Activated CD8-positive, alpha-beta memory T cell treated with anti-CD3 and anti-CD28 coated beads, Interleukin-2, amount 10 ng/mL, durations not matched to agents 7 days and 5 days (primary cell): ENCODE measurements around the gene SIPA1. TPM values are rescaled to one million over a fixed set of nuclear protein-coding genes. Genes with fewer than 3 reads are reported as not detected.

Experiments used
- ATAC-seq: fragments of 150-1000 bp; cut with Tn5 transposase; one replicate; pipeline ENCODE4 v1.10.0; 2021; ENCODE audit warnings: moderate library complexity
- CTCF ChIA-PET: fragments of 350-600 bp; sonication (Branson Sonifier 250); formaldehyde crosslinking; loops from one replicate; lab custom pipeline; 2021; ENCODE audit warnings: antibody characterized with exemption; lab: Charles Lee
- DNase-seq: peaks from one replicate; pipeline ENCODE4 v3.0.0-alpha.2; 2020
- H3K27ac Mint-ChIP-seq: one replicate; pipeline ENCODE4 v1.8.0; 2021; ENCODE audit warnings: mild to moderate bottlenecking, mixed read lengths
- H3K27me3 Mint-ChIP-seq: one replicate; pipeline ENCODE4 v1.8.0; 2021; ENCODE audit warnings: mixed read lengths
- H3K36me3 Mint-ChIP-seq: one replicate; pipeline ENCODE4 v1.8.0; 2021; ENCODE audit warnings: mild to moderate bottlenecking, mixed read lengths
- H3K4me1 Mint-ChIP-seq: one replicate; pipeline ENCODE4 v1.8.0; 2021; ENCODE audit warnings: mixed read lengths
- H3K4me3 Mint-ChIP-seq: one replicate; pipeline ENCODE4 v1.8.0; 2021; ENCODE audit warnings: mild to moderate bottlenecking, moderate library complexity, mixed read lengths
- H3K9me3 Mint-ChIP-seq: one replicate; pipeline ENCODE4 v1.8.0; 2022; ENCODE audit warnings: low read depth, mixed read lengths
- total RNA-seq, 2 experiments: library from RNA; stranded (reverse); gene quantifications; one replicate each; pipeline ENCODE4 v1.2.3, GENCODE V29; 2021

The SIPA1 gene
- total RNA-seq, 2 experiments from 2014 or later, result 188 to 267 TPM

DNA sequence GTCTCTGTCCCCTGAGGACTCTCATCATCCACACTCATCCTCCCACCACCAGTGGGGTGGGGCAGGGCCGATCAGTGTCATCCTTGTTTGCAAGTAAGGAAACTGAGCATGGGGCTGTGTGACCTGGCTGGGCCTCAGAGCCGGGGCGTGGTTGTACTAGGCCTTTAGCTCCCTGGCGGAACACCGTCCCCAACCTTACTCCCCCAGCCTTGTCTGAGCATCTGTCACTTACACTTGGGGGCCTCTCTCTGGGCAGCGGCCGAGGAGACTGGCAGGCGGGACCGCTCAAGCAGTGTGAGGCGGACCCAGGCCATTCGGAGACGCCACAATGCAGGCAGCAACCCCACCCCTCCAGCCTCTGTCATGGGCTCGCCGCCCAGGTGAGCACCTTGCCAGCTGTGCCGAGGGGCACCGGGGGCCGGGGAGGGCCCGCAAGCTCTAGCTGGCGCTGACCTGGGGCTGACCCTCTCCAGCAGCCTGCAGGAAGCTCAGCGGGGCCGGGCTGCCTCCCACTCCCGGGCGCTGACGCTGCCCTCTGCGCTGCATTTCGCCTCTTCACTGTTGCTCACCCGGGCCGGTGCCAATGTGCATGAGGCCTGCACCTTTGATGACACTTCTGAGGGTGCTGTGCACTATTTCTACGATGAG is 18.5 kb upstream of the SIPA1 start:
- H3K9me3 Mint-ChIP-seq, result no peaks in the 10 kb centered on the region
- no peaks in the 10 kb centered on the region for H3K27me3 Mint-ChIP-seq
- H3K27ac Mint-ChIP-seq, result no peak overlapping the region
- DNase-seq (no peak), ATAC-seq (no peak)
- no peak overlapping the region for H3K4me3 Mint-ChIP-seq
- CTCF ChIA-PET, result interaction anchor here (1.4 kb wide), 1 partner anchor 33 kb away, joined by 3 read pairs; no protein-coding TSS in a partner anchor
- peaks cover 27% of the 10 kb centered on the region for H3K36me3 Mint-ChIP-seq
- H3K4me1 Mint-ChIP-seq, result peaks cover 19% of the 10 kb centered on the region

DNA sequence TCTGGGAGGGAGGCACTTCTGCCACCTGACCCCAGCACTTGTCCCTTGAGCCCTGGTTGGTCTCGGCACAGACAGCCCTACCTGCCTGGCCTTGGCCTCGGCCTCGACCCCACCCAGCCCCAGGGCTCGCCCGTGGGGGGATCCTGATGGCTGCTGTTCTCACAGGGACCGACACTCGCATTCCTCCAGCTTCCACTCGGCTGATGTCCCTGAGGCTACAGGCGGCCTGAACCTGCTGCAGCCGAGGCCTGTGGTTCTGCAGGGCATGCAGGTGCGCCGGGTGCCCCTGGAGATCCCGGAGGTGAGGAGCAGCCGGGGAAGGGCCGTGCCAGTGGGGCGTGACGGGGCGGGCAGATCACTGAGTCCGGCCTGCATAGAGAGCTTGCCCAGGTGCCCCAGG is 17.2 kb upstream of the SIPA1 start:
- H3K9me3 Mint-ChIP-seq, result no peaks in the 10 kb centered on the region
- no peaks in the 10 kb centered on the region for H3K27me3 Mint-ChIP-seq
- no peak for ATAC-seq
- H3K36me3 Mint-ChIP-seq, result peaks cover 29% of the 10 kb centered on the region
- peaks cover 19% of the 10 kb centered on the region for H3K4me1 Mint-ChIP-seq
- no peak for DNase-seq
- no peak overlapping the region for H3K27ac Mint-ChIP-seq
- no peak overlapping the region for H3K4me3 Mint-ChIP-seq
- CTCF ChIA-PET, result no interaction called here

DNA sequence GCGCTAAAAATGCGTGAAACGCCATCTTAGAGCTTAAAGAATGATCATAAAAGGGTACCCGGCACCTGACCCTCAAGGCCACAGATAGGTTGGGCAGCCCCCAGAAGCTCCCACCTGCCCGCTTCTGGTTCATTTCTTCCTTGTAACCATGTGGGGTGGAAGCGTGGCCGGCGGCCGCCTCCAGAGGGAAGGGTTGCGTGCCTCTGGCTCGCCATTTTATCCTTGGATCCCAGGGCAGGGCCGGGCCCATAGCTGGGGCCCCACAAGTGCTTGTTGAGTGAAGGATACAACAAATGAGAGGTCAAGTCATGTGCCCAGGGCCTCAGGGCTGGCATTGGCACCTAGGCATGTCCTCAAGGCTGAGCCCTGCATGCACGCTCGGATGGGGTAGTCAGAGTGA is 16.4 kb upstream of the SIPA1 start:
- CTCF ChIA-PET, result no interaction called here
- no peaks in the 10 kb centered on the region for H3K27me3 Mint-ChIP-seq
- H3K9me3 Mint-ChIP-seq, result no peaks in the 10 kb centered on the region
- H3K27ac Mint-ChIP-seq, result no peak overlapping the region
- no peak overlapping the region for H3K4me3 Mint-ChIP-seq
- peaks cover 32% of the 10 kb centered on the region for H3K36me3 Mint-ChIP-seq
- DNase-seq (no peak), ATAC-seq (no peak)
- peaks cover 17% of the 10 kb centered on the region for H3K4me1 Mint-ChIP-seq

DNA sequence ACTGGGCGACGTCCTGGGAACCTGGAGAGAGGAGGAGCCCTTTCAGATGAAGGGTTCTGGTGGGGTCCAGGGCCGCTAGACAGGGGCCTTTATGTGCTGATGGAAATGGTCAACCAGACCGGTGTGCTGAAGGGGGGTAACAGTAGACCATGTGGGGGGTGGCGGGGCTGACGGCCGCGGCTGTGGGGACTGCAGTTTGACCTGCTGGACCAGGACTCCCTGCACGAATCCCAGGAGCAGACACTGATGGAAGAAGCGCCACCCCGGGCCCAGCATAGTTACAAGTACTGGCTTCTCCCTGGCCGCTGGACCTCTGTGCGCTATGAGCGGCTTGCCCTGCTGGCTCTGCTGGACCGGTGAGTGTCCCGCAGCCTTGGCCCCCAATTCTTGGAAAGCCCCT is 15.9 kb upstream of the SIPA1 start:
- Mint-ChIP-seq H3K27ac (no peak overlapping the region), H3K36me3 (peaks cover 26% of the 10 kb centered on the region), H3K4me1 (peaks cover 11% of the 10 kb centered on the region), H3K27me3 (no peaks in the 10 kb centered on the region), H3K9me3 (no peaks in the 10 kb centered on the region), H3K4me3 (no peak overlapping the region)
- ATAC-seq, result no peak
- DNase-seq, result no peak
- CTCF ChIA-PET, result no interaction called here

DNA sequence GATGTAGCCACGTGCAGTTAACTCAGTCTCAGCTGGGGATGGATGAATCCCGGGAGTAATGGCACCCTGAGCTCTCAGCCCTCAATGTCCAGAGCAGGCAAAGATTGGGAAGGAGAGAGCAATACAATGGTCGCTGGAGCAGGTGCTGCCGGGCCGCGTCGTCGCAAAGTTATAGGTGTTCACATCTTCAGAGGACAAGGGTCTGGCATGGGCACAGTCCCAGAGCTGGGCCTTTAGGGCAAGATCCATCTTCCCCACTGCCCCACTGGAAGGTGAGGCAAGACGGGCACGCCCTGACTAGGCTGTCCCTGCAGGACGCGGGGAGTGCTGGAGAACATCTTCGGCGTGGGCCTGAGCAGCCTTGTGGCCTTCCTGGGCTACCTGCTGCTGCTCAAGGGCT is 14.7 kb upstream of the SIPA1 start:
- no peak overlapping the region for H3K4me3 Mint-ChIP-seq
- ATAC-seq (no peak), DNase-seq (no peak)
- CTCF ChIA-PET, result interaction anchor here (0.6 to 1.2 kb wide), 2 partner anchors 14 to 89 kb away, joined by 3 to 4 read pairs; partner anchors contain the start of gene KAT5
- H3K36me3 Mint-ChIP-seq, result peaks cover 23% of the 10 kb centered on the region
- no peaks in the 10 kb centered on the region for H3K27me3 Mint-ChIP-seq
- no peaks in the 10 kb centered on the region for H3K9me3 Mint-ChIP-seq
- H3K27ac Mint-ChIP-seq, result peak overlapping the region; percentile 45
- peaks cover 3% of the 10 kb centered on the region for H3K4me1 Mint-ChIP-seq

DNA sequence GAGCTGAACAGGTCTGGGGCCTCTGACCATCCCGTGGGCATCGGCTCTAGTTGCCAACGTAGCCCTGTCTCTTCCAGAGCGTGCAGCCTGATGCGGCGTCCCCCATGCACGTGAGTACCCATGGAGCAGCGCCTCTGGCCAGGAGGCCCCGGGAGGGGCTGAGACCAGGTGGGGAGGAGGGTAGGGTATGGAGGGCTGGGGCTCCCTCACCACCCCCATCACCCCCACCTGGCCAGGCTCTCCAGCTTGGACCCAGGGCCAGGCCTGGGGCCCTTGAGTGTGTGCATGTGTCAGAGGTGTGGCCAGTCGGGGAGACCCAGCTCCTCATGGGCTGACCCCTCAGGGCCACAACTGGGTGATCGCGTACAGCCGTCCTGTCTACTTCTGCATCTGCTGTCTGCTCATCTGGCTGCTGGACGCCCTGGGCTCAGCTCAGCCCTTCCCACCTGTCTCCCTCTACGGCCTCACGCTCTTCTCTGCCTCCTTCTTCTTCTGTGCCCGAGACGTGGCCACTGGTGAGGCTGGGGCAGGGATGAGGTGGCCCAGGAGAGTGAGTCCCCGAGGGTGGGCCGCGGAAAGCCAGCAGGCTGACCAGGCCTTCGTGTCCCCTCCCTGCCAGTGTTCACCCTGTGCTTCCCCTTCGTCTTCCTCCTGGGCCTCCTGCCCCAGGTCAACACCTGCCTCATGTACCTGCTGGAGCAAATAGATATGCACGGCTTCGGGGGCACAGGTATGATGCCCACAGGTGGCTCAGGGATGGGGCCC is 13.9 kb upstream of the SIPA1 start:
- H3K27me3 Mint-ChIP-seq, result no peaks in the 10 kb centered on the region
- no peak overlapping the region for H3K27ac Mint-ChIP-seq
- no peak overlapping the region for H3K4me3 Mint-ChIP-seq
- no peak for ATAC-seq
- H3K9me3 Mint-ChIP-seq, result no peaks in the 10 kb centered on the region
- CTCF ChIA-PET, result interaction anchor here (1.2 kb wide), 1 partner anchor 88 kb away, joined by 3 read pairs; the partner anchor contains the start of gene KAT5
- DNase-seq, result no peak
- H3K36me3 Mint-ChIP-seq, result peaks cover 24% of the 10 kb centered on the region
- peaks cover 3% of the 10 kb centered on the region for H3K4me1 Mint-ChIP-seq

DNA sequence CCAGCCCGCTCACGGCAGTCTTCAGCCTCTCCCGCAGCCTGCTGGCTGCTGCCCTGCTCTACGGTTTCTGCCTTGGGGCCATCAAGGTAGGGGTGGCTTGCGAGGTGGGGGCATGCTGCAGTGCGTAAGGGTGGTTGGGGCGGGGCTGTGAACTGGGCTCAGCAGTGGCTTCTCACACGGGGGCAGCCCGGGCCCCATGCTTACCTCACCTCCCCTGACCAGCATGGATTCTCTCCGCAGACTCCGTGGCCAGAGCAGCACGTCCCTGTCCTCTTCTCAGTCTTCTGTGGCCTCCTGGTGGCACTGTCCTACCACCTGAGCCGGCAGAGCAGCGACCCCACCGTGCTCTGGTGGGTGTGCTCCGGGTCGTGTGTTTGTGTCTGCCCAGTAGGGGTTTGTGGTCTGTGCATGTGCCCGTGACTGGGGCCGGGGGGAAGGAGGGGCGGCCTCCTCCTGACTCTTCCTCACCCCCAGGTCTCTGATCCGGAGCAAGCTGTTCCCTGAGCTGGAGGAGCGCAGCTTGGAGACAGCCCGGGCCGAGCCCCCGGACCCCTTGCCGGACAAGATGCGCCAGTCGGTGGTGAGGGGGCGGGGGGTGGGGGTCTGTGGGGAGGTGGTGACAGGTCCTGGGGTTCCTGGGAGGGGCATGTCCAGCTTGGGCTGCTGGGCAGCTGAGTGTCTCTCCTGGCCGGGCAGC is 12.8 kb upstream of the SIPA1 start:
- H3K4me1 Mint-ChIP-seq, result no peaks in the 10 kb centered on the region
- H3K27me3 Mint-ChIP-seq, result no peaks in the 10 kb centered on the region
- peaks cover 20% of the 10 kb centered on the region for H3K36me3 Mint-ChIP-seq
- DNase-seq (no peak), ATAC-seq (no peak)
- CTCF ChIA-PET, result interaction anchor here (0.9 to 2.5 kb wide), 14 partner anchors 8 to 634 kb away, joined by 3 to 20 read pairs (median 6); partner anchors contain the start of genes KAT5, PCNX3, RELA and SIPA1
- H3K4me3 Mint-ChIP-seq, result no peak overlapping the region
- H3K9me3 Mint-ChIP-seq, result no peaks in the 10 kb centered on the region
- no peak overlapping the region for H3K27ac Mint-ChIP-seq

DNA sequence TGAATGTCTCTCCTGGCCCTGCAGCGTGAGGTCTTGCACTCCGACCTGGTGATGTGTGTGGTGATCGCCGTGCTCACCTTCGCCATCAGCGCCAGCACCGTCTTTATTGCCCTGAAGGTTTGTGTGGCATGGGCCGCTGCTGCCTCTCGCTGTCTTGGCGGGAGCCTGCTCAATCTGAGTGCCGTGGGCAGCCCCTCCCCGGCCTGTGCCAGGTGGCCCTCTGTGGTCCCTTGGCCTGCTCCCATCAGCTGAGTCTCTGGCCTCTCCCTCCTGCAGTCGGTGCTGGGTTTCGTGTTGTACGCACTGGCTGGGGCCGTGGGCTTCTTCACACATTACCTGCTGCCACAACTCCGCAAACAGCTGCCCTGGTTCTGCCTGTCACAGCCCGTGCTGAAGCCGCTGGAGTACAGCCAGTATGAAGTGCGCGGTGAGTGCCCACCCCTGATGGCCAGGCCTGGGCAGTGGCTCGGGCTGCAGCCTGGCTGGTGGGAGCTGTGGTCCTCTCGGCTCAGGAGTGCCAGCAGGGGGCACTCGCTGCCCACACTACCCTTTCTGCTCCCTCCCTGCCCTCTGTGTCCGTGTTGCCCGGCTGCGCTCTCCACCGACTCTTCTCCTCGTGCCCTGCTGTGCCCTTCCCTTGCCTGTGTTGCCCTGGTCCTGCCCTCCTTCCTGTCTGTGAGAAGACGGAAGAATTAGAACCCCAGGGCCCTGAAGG is 12.1 kb upstream of the SIPA1 start:
- Mint-ChIP-seq H3K9me3 (no peaks in the 10 kb centered on the region), H3K27me3 (no peaks in the 10 kb centered on the region), H3K27ac (no peak overlapping the region)

DNA sequence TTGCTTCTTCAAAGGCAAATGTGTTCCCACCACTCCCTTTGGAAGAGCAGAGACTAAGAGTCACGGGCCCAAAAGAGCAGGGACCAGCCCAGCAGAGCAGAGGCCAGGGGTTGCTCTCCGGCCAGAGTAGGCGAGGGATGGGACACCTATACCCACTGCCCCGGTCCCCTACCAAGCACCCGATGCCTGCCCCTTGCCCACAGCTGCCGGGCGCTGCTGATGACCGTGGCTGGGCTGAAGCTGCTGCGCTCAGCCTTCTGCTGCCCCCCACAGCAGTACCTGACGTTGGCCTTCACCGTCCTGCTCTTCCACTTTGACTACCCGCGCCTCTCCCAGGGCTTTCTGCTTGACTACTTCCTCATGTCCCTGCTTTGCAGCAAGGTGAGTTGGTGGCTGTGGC is 10.7 kb upstream of the SIPA1 start:
- no peak overlapping the region for H3K4me3 Mint-ChIP-seq
- no peak overlapping the region for H3K27ac Mint-ChIP-seq
- H3K36me3 Mint-ChIP-seq, result peaks cover 14% of the 10 kb centered on the region
- no peaks in the 10 kb centered on the region for H3K4me1 Mint-ChIP-seq
- H3K9me3 Mint-ChIP-seq, result no peaks in the 10 kb centered on the region
- CTCF ChIA-PET, result interaction anchor here (1.0 to 2.5 kb wide), 8 partner anchors 11 to 632 kb away, joined by 3 to 20 read pairs (median 4); partner anchors contain the start of genes KAT5, PCNX3, SF3B2 and SIPA1
- DNase-seq (no peak), ATAC-seq (no peak)
- H3K27me3 Mint-ChIP-seq, result no peaks in the 10 kb centered on the region

More for the DNA sequence above, 12.1 kb upstream of the SIPA1 start:
- CTCF ChIA-PET, result interaction anchor here (0.6 to 2.5 kb wide), 19 partner anchors 9 to 633 kb away, joined by 3 to 20 read pairs (median 4); partner anchors contain the start of genes KAT5, MAP3K11, PCNX3 and RELA
- ATAC-seq (peak; percentile 80), DNase-seq (peak; percentile 59)
- no peaks in the 10 kb centered on the region for H3K4me1 Mint-ChIP-seq
- no peak overlapping the region for H3K4me3 Mint-ChIP-seq
- H3K36me3 Mint-ChIP-seq, result peaks cover 20% of the 10 kb centered on the region

DNA sequence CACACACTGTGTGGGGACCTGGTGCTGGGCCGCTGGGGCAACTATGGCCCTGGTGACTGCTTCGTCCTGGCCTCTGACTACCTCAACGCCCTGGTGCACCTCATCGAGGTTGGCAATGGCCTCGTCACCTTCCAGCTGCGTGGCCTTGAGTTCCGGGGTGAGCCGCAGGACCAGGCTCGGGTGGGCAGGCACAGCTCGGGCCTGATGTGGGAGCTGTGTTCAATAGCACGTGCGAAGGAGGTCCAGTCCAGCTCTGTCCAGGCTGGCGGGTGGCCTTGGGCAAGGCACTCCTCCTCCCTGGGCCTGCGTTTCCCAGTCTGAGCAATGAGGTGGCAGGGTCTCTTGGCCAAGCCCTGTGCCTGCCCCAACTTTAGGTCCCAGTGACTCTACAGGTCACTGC is 8.3 kb upstream of the SIPA1 start:
- CTCF ChIA-PET, result interaction anchor here (2.0 kb wide), 1 partner anchor 36 kb away, joined by 5 read pairs; no protein-coding TSS in a partner anchor
- DNase-seq, result no peak

DNA sequence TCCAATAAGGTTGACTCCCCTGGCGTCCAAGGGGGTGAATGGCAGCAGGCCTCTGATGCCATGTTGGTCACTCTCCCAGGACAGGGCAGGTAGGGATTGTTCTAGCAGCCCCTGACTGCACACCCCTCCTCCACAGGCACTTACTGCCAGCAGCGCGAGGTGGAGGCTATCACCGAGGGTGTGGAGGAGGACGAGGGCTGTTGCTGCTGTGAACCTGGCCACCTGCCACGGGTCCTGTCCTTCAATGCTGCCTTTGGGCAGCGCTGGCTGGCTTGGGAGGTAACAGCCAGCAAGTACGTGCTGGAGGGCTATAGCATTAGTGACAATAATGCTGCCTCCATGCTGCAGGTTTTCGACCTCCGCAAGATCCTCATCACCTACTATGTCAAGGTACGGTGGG is 7.7 kb upstream of the SIPA1 start:
- H3K4me1 Mint-ChIP-seq, result peaks cover 22% of the 10 kb centered on the region
- CTCF ChIA-PET, result interaction anchor here (2.0 kb wide), 1 partner anchor 36 kb away, joined by 5 read pairs; no protein-coding TSS in a partner anchor
- no peak for ATAC-seq

More for the DNA sequence above, 8.3 kb upstream of the SIPA1 start:
- ATAC-seq, result no peak
- H3K9me3 Mint-ChIP-seq, result no peaks in the 10 kb centered on the region
- H3K27me3 Mint-ChIP-seq, result no peaks in the 10 kb centered on the region
- H3K27ac Mint-ChIP-seq, result no peak overlapping the region
- peaks cover 16% of the 10 kb centered on the region for H3K4me1 Mint-ChIP-seq
- H3K36me3 Mint-ChIP-seq, result peaks cover 9% of the 10 kb centered on the region
- H3K4me3 Mint-ChIP-seq, result no peak overlapping the region

DNA sequence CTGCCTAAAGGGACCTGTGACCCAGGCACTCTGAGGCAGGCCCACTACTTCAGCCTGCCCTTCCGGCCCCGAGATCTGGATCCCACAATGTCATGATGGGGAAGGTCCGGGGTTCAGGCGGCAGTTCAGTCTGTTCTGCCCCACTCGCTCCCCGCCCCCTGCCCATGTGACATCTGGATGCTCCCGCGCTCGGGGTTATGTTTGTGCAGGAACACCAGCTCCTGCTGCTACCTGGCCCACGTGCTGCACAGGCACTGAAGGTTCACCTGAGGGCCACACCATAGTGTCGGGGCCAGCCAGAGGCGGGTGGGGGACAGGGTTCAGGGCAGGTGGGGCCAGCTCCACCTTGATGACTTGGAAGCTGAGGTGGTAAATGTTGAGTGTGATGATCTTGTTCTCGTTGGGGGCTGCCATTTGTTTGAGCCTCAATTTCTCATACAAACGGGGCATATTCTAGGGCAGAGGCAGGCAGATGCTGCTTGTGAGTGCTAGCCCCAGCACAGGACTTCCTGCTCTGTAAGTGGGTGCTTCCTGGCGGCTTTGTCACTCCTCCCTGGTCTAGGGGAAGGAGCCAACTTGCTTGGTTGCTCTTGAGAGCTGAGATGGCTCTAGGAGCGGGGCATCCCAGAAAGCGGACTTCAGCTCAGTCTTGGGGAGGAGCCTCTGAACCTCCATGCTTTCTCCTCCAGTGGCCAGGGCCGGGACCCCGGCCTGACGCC is 4.4 kb upstream of the SIPA1 start:
- Mint-ChIP-seq H3K9me3 (no peaks in the 10 kb centered on the region), H3K36me3 (peaks cover 13% of the 10 kb centered on the region), H3K4me1 (peaks cover 31% of the 10 kb centered on the region), H3K4me3 (no peak overlapping the region), H3K27ac (peak overlapping the region; percentile 66), H3K27me3 (no peaks in the 10 kb centered on the region)
- ATAC-seq (no peak), DNase-seq (no peak)
- CTCF ChIA-PET, result interaction anchor here (0.9 kb wide), 1 partner anchor 19 kb away, joined by 3 read pairs; no protein-coding TSS in a partner anchor

More for the DNA sequence above, 7.7 kb upstream of the SIPA1 start:
- H3K9me3 Mint-ChIP-seq, result no peaks in the 10 kb centered on the region
- no peaks in the 10 kb centered on the region for H3K27me3 Mint-ChIP-seq
- peaks cover 12% of the 10 kb centered on the region for H3K36me3 Mint-ChIP-seq
- DNase-seq, result no peak
- no peak overlapping the region for H3K4me3 Mint-ChIP-seq
- no peak overlapping the region for H3K27ac Mint-ChIP-seq
